ENCODE results near the gene MSL3. TPM values are rescaled to one million over a fixed set of nuclear protein-coding genes. Genes with fewer than 3 reads are reported as not detected.

The MSL3 gene
- total and polyA plus RNA-seq, 2 of the 8 experiments (the other 6 are each of a cell fraction or from before 2014, with no cell fraction given), result 10.6 to 12.3 TPM

DNA sequence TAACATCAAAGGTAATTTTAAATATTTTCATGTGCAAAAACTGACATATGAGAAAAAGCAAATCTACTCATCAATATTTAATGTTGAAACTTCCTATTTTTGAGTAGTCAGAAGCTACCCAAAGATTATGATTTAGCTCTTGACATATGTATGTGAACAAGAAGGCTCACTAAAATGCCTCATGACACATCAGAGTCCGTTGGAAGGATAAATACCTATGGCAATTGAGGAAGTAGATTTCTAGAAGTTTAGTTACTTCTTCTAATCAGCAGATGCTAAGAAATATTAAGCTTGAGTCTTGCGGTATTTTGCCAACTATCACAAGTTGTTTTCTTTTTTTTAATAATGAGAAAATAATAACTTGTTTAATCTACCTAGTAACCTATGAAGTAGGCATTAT, 55.3 kb downstream of the MSL3 start:
- Histone ChIP-seq H3K79me2 (ENCODE audit: control insufficient read depth in 1 of 2, insufficient read depth in 2 of 2, low read length in 2 of 2) (no peaks in the 10 kb centered on the region), H2BK15ac (ENCODE audit: low read length) (no peak overlapping the region), H3K4ac (replicated peaks; ENCODE audit: insufficient read length, low read depth, low read length) (no peak overlapping the region), H3K9me3 (ENCODE audit: insufficient read depth in 2 of 2, low read depth in 1 of 2, low read length in 1 of 2) (no peaks in the 10 kb centered on the region), H3K27ac (ENCODE audit: low read depth, low read length) (no peak overlapping the region), H4K8ac (ENCODE audit: extremely low read depth, insufficient read depth, low read length) (no peak overlapping the region), H3K9ac (replicated peaks in 1 of 4; ENCODE audit: extremely low read depth in 1 of 4, low read depth in 3 of 4, low read length in 3 of 4) (no peak overlapping the region), H3K27me3 (replicated peaks in 1 of 4; ENCODE audit: control insufficient read depth in 3 of 4, extremely low read depth in 1 of 4, insufficient read depth in 3 of 4, low read length in 3 of 4) (no peaks in the 10 kb centered on the region), H3K4me1 (replicated peaks in 1 of 4; ENCODE audit: control insufficient read depth in 3 of 4, insufficient read depth in 4 of 4, low read length in 3 of 4) (no peaks in the 10 kb centered on the region), H3K4me2 (ENCODE audit: insufficient read depth in 1 of 2, low read depth in 2 of 2, low read length in 2 of 2) (no peak overlapping the region), H3K18ac (ENCODE audit: extremely low read depth, low read length) (no peak overlapping the region), H4K20me1 (replicated peaks in 1 of 2; ENCODE audit: control insufficient read depth in 1 of 2, insufficient read depth in 2 of 2, low read length in 2 of 2) (no peaks in the 10 kb centered on the region), H2AK5ac (ENCODE audit: low read depth, low read length) (no peak overlapping the region), H3K56ac (replicated peaks; ENCODE audit: insufficient read length, low read depth, low read length) (no peak overlapping the region), H4K5ac (ENCODE audit: insufficient read length, low read depth, low read length) (no peak overlapping the region), H3K23me2 (ENCODE audit: low read depth, low read length) (no peaks in the 10 kb centered on the region), H3K23ac (ENCODE audit: insufficient read length) (no peak overlapping the region), H4K91ac (replicated peaks; ENCODE audit: insufficient read length, low read length) (no peak overlapping the region), H3K79me1 (ENCODE audit: low read depth, low read length) (no peaks in the 10 kb centered on the region), H2BK120ac (replicated peaks; ENCODE audit: low read depth, low read length) (no peak overlapping the region), H2BK12ac (ENCODE audit: low read depth, low read length) (no peak overlapping the region), H2BK20ac (ENCODE audit: low read length) (no peak overlapping the region), H3K14ac (ENCODE audit: insufficient read length) (no peak overlapping the region), H2BK5ac (ENCODE audit: low read depth, low read length) (no peak overlapping the region), H3K4me3 (ENCODE audit: extremely low read depth in 1 of 4, insufficient read depth in 2 of 4, low read depth in 3 of 4, low read length in 4 of 4) (no peak overlapping the region), H3K36me3 (ENCODE audit: control insufficient read depth in 2 of 4, insufficient read depth in 4 of 4, low read length in 3 of 4) (no peaks in the 10 kb centered on the region), H2AFZ (ENCODE audit: low read length) (no peak overlapping the region)
- CTCF ChIA-PET (ENCODE audit: partially characterized antibody), result no interaction called here
- FAIRE-seq (no peak), DNase-seq (ENCODE audit: low read depth in 1 of 2, low spot score in 2 of 2) (no peak)
- TF ChIP-seq TEAD4 (IDR thresholded peaks at IDR 0.05; ENCODE audit: low read depth, low read length) (no peak), GTF2F1 (IDR thresholded peaks at IDR 0.05; ENCODE audit: borderline replicate concordance, low read depth, low read length) (no peak), TBP (IDR thresholded peaks at IDR 0.05; ENCODE audit: low read depth, low read length) (no peak), EGR1 (IDR thresholded peaks at IDR 0.05; ENCODE audit: borderline replicate concordance, low read depth, low read length) (no peak), BACH1 (IDR thresholded peaks at IDR 0.05; ENCODE audit: low read length) (no peak), ASH2L (IDR thresholded peaks at IDR 0.05; ENCODE audit: low read length) (no peak), TCF12 (IDR thresholded peaks at IDR 0.05; ENCODE audit: low read depth, low read length) (no peak), RFX5 (IDR thresholded peaks at IDR 0.05; ENCODE audit: borderline replicate concordance, low read depth, low read length) (no peak), POLR2A (IDR thresholded peaks at IDR 0.05; ENCODE audit: control extremely low read depth in 1 of 2, low read depth in 2 of 2, low read length in 2 of 2) (no peak), TAF7 (optimal IDR thresholded peaks at IDR 0.05; ENCODE audit: borderline replicate concordance, low read depth, low read length) (no peak), TAF1 (IDR thresholded peaks at IDR 0.05; ENCODE audit: low read depth, low read length) (no peak), YY1 (IDR thresholded peaks at IDR 0.05; ENCODE audit: low read depth, low read length) (no peak)
- TF ChIP-seq, protein P1, sequence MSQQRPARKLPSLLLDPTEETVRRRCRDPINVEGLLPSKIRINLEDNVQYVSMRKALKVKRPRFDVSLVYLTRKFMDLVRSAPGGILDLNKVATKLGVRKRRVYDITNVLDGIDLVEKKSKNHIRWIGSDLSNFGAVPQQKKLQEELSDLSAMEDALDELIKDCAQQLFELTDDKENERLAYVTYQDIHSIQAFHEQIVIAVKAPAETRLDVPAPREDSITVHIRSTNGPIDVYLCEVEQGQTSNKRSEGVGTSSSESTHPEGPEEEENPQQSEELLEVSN (IDR thresholded peaks at IDR 0.05), result no peak
- TF ChIP-seq, protein P2, sequence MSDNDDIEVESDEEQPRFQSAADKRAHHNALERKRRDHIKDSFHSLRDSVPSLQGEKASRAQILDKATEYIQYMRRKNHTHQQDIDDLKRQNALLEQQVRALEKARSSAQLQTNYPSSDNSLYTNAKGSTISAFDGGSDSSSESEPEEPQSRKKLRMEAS (IDR thresholded peaks at IDR 0.05), result no peak
- POLR2A ChIA-PET (ENCODE audit: partially characterized antibody), result no interaction called here
- 90% methylated on average over 2 of the region's 2 CpGs; no CpG with 5 or more reads in 1 of the 2 experiments for WGBS, 2 experiments (ENCODE audit: extremely low coverage in 1 of 2, insufficient coverage in 1 of 2, insufficient read length in 1 of 2, insufficient replicate concordance in 2 of 2, low coverage in 1 of 2, low lambda C conversion rate in 2 of 2, missing lambda C conversion rate in 1 of 2)

All from H1 (cell line).